GM12878 (cell line): ENCODE data around the gene ASGR2. TPM values are rescaled to one million over a fixed set of nuclear protein-coding genes. Genes with fewer than 3 reads are reported as not detected.

ENCODE experiments used
- ATAC-seq: fragments of 200-7000 bp; cut with Tn5 transposase; 3 replicates; pipeline ENCODE4 v1.9.1; 2020; ENCODE audit warnings: mild to moderate bottlenecking, moderate library complexity
- Bru-seq: library from RNA; stranded (reverse); fragments of 400-500 nt; gene quantifications from one replicate; lab custom pipeline; 2021; lab: Mats Ljungman, UMichigan
- BruChase-seq, 2 experiments: library from RNA; stranded (reverse); fragments of 400-500 nt; gene quantifications; one replicate each; lab custom pipeline; 2021; lab: Mats Ljungman, UMichigan
- BruUV-seq: library from RNA; stranded (reverse); fragments of 400-500 nt; replicated peaks from 2 replicates; lab custom pipeline; 2021; lab: Mats Ljungman, UMichigan
- CTCF ChIA-PET: fragments of 300-600 bp; sonication (Branson Sonifier 250); formaldehyde crosslinking; extraction: SDS; loops from one replicate; lab custom pipeline; 2021; ENCODE audit warnings: inconsistent platforms; lab: Yijun Ruan, JAX
- POLR2A ChIA-PET: fragments of 350-600 bp; formaldehyde crosslinking; extraction: SDS; loops from one replicate; lab custom pipeline; 2021; ENCODE audit warnings: inconsistent platforms; lab: Charles Lee
- RAD21 ChIA-PET: fragments of 300-600 bp; sonication (Branson Sonifier 250); formaldehyde crosslinking; loops from one replicate; lab custom pipeline; 2023; ENCODE audit warnings: antibody characterized with exemption; ENCODE audit not compliant: unreplicated experiment; lab: Charles Lee
- SMC1A ChIA-PET: fragments of 300-600 bp; sonication (Branson Sonifier 250); formaldehyde crosslinking; loops from one replicate; lab custom pipeline; 2023; ENCODE audit not compliant: unreplicated experiment, uncharacterized antibody; lab: Charles Lee
- DNase-seq: peaks from one replicate; pipeline ENCODE4 v3.0.0-alpha.2; 2011; ENCODE audit warnings: low read depth, low spot score
- FAIRE-seq: peaks from 3 replicates; lab custom pipeline; 2011; peaks lifted over from hg19 to GRCh38; lab: Jason Lieb, UNC
- H2AFZ ChIP-seq: 2 replicates; pipeline ENCODE4 v1.6.0; 2011; ENCODE audit warnings: low read depth, low read length, control low read depth; ENCODE audit not compliant: control insufficient read depth
- H3K27ac ChIP-seq: 2 replicates; pipeline ENCODE4 v1.5.1; 2011; ENCODE audit warnings: control low read depth; ENCODE audit not compliant: control insufficient read depth, insufficient read depth
- H3K27me3 ChIP-seq, 2 experiments: replicated peaks in 1 of 2; 2 replicates each; pipeline versions ENCODE4 v1.6.0 to v1.6.1; 2011; ENCODE audit warnings: low read length in 1 of 2; ENCODE audit not compliant: control insufficient read depth in 2 of 2, insufficient read depth in 2 of 2
- H3K36me3 ChIP-seq, 2 experiments: 2 replicates each; pipeline ENCODE4 v1.5.1; 2011; ENCODE audit warnings: low read length in 1 of 2; ENCODE audit not compliant: control insufficient read depth in 2 of 2, insufficient read depth in 2 of 2
- H3K4me1 ChIP-seq: 2 replicates; pipeline ENCODE4 v1.6.1; 2011; ENCODE audit warnings: mild to moderate bottlenecking, low read length, moderate library complexity, mixed read lengths; ENCODE audit not compliant: control insufficient read depth, insufficient read depth
- H3K4me2 ChIP-seq: 2 replicates; pipeline ENCODE4 v1.6.0; 2011; ENCODE audit warnings: control low read depth; ENCODE audit not compliant: control insufficient read depth, insufficient read depth
- H3K4me3 ChIP-seq: fragments of 200-600 bp; sonication (generic); 2 replicates; pipeline ENCODE4 v1.5.1; 2016
- H3K79me2 ChIP-seq: 2 replicates; pipeline ENCODE4 v1.6.0; 2011; ENCODE audit warnings: low read length; ENCODE audit not compliant: control insufficient read depth, insufficient read depth
- H3K9ac ChIP-seq: 2 replicates; pipeline ENCODE4 v1.8.0; 2011; ENCODE audit warnings: low read length, control low read depth, mixed read lengths; ENCODE audit not compliant: control insufficient read depth, insufficient read depth
- H3K9me3 ChIP-seq: replicated peaks from 3 replicates; pipeline ENCODE4 v1.5.1; 2011; ENCODE audit warnings: mild to moderate bottlenecking, low read length; ENCODE audit not compliant: control insufficient read depth, insufficient read depth
- H4K20me1 ChIP-seq: 2 replicates; pipeline ENCODE4 v1.6.0; 2011; ENCODE audit not compliant: control insufficient read depth, insufficient read depth
- ASH2L ChIP-seq: fragments of 300-600, 200-600 bp; sonication (generic); IDR thresholded peaks from 2 replicates; pipeline ENCODE4 v1.6.1; 2017; ENCODE audit warnings: low read depth, mild to moderate bottlenecking, borderline replicate concordance
- ATF7 ChIP-seq: fragments of 450-650 bp; IDR thresholded peaks from 2 replicates; pipeline ENCODE4 v1.6.1; 2016; ENCODE audit warnings: low read depth, mild to moderate bottlenecking
- CHD4 ChIP-seq: fragments of 200-600 bp; sonication (generic); IDR thresholded peaks from 2 replicates; pipeline ENCODE4 v1.6.1; 2016; ENCODE audit warnings: mild to moderate bottlenecking
- FOXM1 ChIP-seq: IDR thresholded peaks from 2 replicates; pipeline ENCODE4 v1.6.1; 2012; ENCODE audit warnings: low read depth, mild to moderate bottlenecking, inconsistent platforms, low read length, moderate library complexity
- GABPA ChIP-seq: IDR thresholded peaks from 2 replicates; pipeline ENCODE4 v1.6.1; 2014; ENCODE audit warnings: antibody characterized with exemption, low read depth, mild to moderate bottlenecking, inconsistent platforms
- HDAC2 ChIP-seq: fragments of 200-600 bp; sonication (generic); IDR thresholded peaks from 2 replicates; pipeline ENCODE4 v1.6.1; 2017
- MYC ChIP-seq: IDR thresholded peaks from 2 replicates; pipeline ENCODE4 v1.6.1; 2011; ENCODE audit warnings: mild to moderate bottlenecking, low read length, moderate library complexity, inconsistent platforms; ENCODE audit not compliant: insufficient read depth, insufficient replicate concordance, insufficient read length, severe bottlenecking
- SMAD5 ChIP-seq: IDR thresholded peaks from 2 replicates; pipeline ENCODE4 v1.6.1; 2016; ENCODE audit warnings: antibody characterized with exemption, low read depth
- SREBF2 ChIP-seq: IDR thresholded peaks from 2 replicates; pipeline ENCODE4 v1.6.1; 2012; ENCODE audit warnings: mild to moderate bottlenecking, low read length
- SRF ChIP-seq, 2 experiments: IDR thresholded peaks; 2 replicates each; pipeline ENCODE4 v1.6.1; 2011; ENCODE audit warnings: low read depth in 2 of 2, low read length in 2 of 2, mild to moderate bottlenecking in 1 of 2, moderate library complexity in 1 of 2
- TBL1XR1 ChIP-seq: IDR thresholded peaks from 2 replicates; pipeline ENCODE4 v1.6.1; 2012; ENCODE audit warnings: low read depth, low read length, improper control_type of control experiment
- TCF12 ChIP-seq: IDR thresholded peaks from 2 replicates; pipeline ENCODE4 v1.6.1; 2011; ENCODE audit warnings: low read depth, mild to moderate bottlenecking, low read length
- USF1 ChIP-seq: IDR thresholded peaks from 2 replicates; pipeline ENCODE4 v1.6.1; 2011; ENCODE audit warnings: borderline replicate concordance, low read depth, mild to moderate bottlenecking, moderate library complexity, mixed read lengths, low read length; ENCODE audit not compliant: insufficient read depth; ENCODE audit errors: extremely low read length
- WGBS: methylation state at CpG from one replicate; pipeline ENCODE4 v1.1.6; 2016; ENCODE audit warnings: low lambda C conversion rate; ENCODE audit not compliant: insufficient replicate concordance, insufficient coverage; ENCODE audit errors: missing lambda C conversion rate; 5-methylcytosine and 5-hydroxymethylcytosine counted together
- in situ Hi-C: fragments of 300-500 bp; cut with MboI; formaldehyde crosslinking; loops from 9 replicates; pipeline ENCODE4 v1.14.3; 2018; ENCODE audit warnings: mixed read lengths
- intact Hi-C: fragments of 100-400 bp; cut with micrococcal nuclease; formaldehyde crosslinking; loops from one replicate; pipeline ENCODE4 v1.14.2; 2022; ENCODE audit not compliant: unreplicated experiment
- long read RNA-seq, 2 experiments: library from polyadenylated mRNA; unstranded; transcript quantifications; one replicate each; pipeline ENCODE4 v2.0.0, GENCODE V29; 2019 to 2020
- polyA minus RNA-seq, 3 experiments: library from RNA; depleted of rRNA, polyadenylated mRNA; stranded (reverse); fragments of >200 nt; gene quantifications; 2 replicates each; pipeline ENCODE4 v1.2.3, GENCODE V29; 2011
- polyA plus RNA-seq, 11 experiments: library from polyadenylated mRNA; depleted of rRNA in 4 of 11; unstranded in 6 of 11; stranded (reverse) in 5 of 11; fragments of >200 nt; fragmentation: Nextera tagmentation in 4 of 11; fragmentation: Illumina TruSeq in 1 of 11; extraction: Ambion mirVana in 4 of 11; extraction: Trizol in 1 of 11; gene quantifications; 1 replicate in 1 of 11; 2 replicates in 10 of 11; pipeline versions ENCODE4 v1.2.1 to v1.2.3, GENCODE V29; 2011 to 2016; ENCODE audit warnings: inconsistent platforms in 2 of 11, missing spikeins in 2 of 11, low read depth in 1 of 11
- total RNA-seq, 4 experiments: library from RNA; depleted of rRNA in 3 of 4; stranded (reverse); fragments of >200 nt in 3 of 4; fragmentation: Illumina TruSeq in 1 of 4; extraction: Trizol in 1 of 4; gene quantifications; 2 replicates each; pipeline versions ENCODE4 v1.2.1 to v1.2.3, GENCODE V29; 2013 to 2021
- TF ChIP-seq, protein P1 (sequence below): fragments of 450-650 bp; IDR thresholded peaks from 2 replicates; pipeline ENCODE4 v1.6.1; 2018; ENCODE audit warnings: mild to moderate bottlenecking, low read depth, moderate library complexity; ENCODE audit not compliant: partially characterized antibody
- TF ChIP-seq, protein P2 (sequence below): IDR thresholded peaks from 2 replicates; pipeline ENCODE4 v1.6.1; 2011; ENCODE audit warnings: low read depth, mild to moderate bottlenecking, low read length, moderate library complexity, borderline replicate concordance; ENCODE audit errors: extremely low read depth

ASGR2 gene, protein sequence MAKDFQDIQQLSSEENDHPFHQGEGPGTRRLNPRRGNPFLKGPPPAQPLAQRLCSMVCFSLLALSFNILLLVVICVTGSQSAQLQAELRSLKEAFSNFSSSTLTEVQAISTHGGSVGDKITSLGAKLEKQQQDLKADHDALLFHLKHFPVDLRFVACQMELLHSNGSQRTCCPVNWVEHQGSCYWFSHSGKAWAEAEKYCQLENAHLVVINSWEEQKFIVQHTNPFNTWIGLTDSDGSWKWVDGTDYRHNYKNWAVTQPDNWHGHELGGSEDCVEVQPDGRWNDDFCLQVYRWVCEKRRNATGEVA
- 0.51 TPM in 1 of 2 replicates, not detected in the other for total RNA-seq (2013; cell fraction: nucleolus; rRNA removed)
- total RNA-seq (2014; rRNA removed) (not detected in 2 replicates), total RNA-seq (2014; rRNA removed; fragmentation: Illumina TruSeq; extraction: Trizol) (not detected in 2 replicates), total RNA-seq (2021) (0.37 TPM in 1 of 2 replicates, not detected in the other), polyA plus RNA-seq (2011; rRNA removed) (0.17 TPM in 1 of 2 replicates, not detected in the other), polyA plus RNA-seq (2014; fragmentation: Illumina TruSeq; extraction: Trizol) (not detected in 2 replicates), polyA plus RNA-seq (2014; fragmentation: Nextera tagmentation; extraction: Ambion mirVana) (not detected), polyA plus RNA-seq (2014; rRNA removed) (not detected in 2 replicates), polyA plus RNA-seq (2016; fragmentation: Nextera tagmentation; extraction: Ambion mirVana) (not detected), polyA minus RNA-seq (2011; rRNA and poly(A)+ RNA removed) (not detected in 2 replicates), Bru-seq, nascent RNA (percentile 12 among the genes with signal in this experiment), BruChase-seq, experiment 1, labeled RNA remaining after a 6-hour chase (percentile 14 among the genes with signal in this experiment), BruChase-seq, experiment 2, labeled RNA remaining after a 2-hour chase (percentile 17 among the genes with signal in this experiment)
- not detected for polyA plus RNA-seq (2011; ENCODE audit: low read depth)
- polyA plus RNA-seq (2011; cell fraction: cytosol; rRNA removed): 0.04 and 0.15 TPM in 2 replicates
- 0.07 and 0.09 TPM in 2 replicates for polyA plus RNA-seq (2011; cell fraction: nucleus; rRNA removed)
- polyA plus RNA-seq (2012): 0.08 TPM in 1 of 2 replicates, not detected in the other
- not detected in 2 replicates for polyA minus RNA-seq (2011; cell fraction: cytosol; rRNA and poly(A)+ RNA removed)
- polyA minus RNA-seq (2011; cell fraction: nucleus; rRNA and poly(A)+ RNA removed): not detected in 2 replicates
- long read RNA-seq, experiment 1: 0 reads
- long read RNA-seq, experiment 2: 0 reads

- Histone ChIP-seq H3K4me3 (no peak within 1 kb of the TSS), H3K4me2 (no peak within 1 kb of the TSS), H3K9me3 (no peaks in the 10 kb centered on the region), H3K4me1 (peaks cover 6% of the 10 kb centered on the region), H3K79me2 (no peaks in the 10 kb centered on the region), H3K27ac (no peak within 1 kb of the TSS), H3K36me3 (no peaks in the 10 kb centered on the region), H3K9ac (no peak within 1 kb of the TSS), H3K27me3 (no peaks in the 10 kb centered on the region), H2AFZ (no peak within 1 kb of the TSS), H4K20me1 (no peaks in the 10 kb centered on the region)
- FAIRE-seq (no peak), DNase-seq (no peak), ATAC-seq (no peak)
- in situ Hi-C loops: no loop called here
- 50% methylated on average over 14 of the region's 14 CpGs for WGBS
- POLR2A ChIA-PET: no interaction called here
- CTCF ChIA-PET: no interaction called here
- BruUV-seq: no TSS peak
- SMC1A ChIA-PET: no interaction called here
- intact Hi-C loops: no loop called here
- RAD21 ChIA-PET: interaction anchor here (1.3 kb wide), 1 partner anchor 19 kb away, joined by 4 read pairs; no protein-coding TSS in a partner anchor
- TF ChIP-seq SRF (IDR thresholded peaks at IDR 0.05; ENCODE audit: low read depth in 2 of 2, low read length in 2 of 2) (no peak), SMAD5 (no peak), HDAC2 (no peak), FOXM1 (no peak), CHD4 (no peak), USF1 (no peak), GABPA (no peak), ASH2L (no peak), TCF12 (no peak), TBL1XR1 (no peak), SREBF2 (no peak), ATF7 (no peak), MYC (no peak)
- TF ChIP-seq, protein P1, sequence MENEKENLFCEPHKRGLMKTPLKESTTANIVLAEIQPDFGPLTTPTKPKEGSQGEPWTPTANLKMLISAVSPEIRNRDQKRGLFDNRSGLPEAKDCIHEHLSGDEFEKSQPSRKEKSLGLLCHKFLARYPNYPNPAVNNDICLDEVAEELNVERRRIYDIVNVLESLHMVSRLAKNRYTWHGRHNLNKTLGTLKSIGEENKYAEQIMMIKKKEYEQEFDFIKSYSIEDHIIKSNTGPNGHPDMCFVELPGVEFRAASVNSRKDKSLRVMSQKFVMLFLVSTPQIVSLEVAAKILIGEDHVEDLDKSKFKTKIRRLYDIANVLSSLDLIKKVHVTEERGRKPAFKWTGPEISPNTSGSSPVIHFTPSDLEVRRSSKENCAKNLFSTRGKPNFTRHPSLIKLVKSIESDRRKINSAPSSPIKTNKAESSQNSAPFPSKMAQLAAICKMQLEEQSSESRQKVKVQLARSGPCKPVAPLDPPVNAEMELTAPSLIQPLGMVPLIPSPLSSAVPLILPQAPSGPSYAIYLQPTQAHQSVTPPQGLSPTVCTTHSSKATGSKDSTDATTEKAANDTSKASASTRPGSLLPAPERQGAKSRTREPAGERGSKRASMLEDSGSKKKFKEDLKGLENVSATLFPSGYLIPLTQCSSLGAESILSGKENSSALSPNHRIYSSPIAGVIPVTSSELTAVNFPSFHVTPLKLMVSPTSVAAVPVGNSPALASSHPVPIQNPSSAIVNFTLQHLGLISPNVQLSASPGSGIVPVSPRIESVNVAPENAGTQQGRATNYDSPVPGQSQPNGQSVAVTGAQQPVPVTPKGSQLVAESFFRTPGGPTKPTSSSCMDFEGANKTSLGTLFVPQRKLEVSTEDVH: no peak
- TF ChIP-seq, protein P2, sequence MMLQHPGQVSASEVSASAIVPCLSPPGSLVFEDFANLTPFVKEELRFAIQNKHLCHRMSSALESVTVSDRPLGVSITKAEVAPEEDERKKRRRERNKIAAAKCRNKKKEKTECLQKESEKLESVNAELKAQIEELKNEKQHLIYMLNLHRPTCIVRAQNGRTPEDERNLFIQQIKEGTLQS: no peak
Observed at GRCh38 chr17:7114241-7114874, at the start of gene ASGR2. Gene ASGR2 (minus strand): TSS chr17:7114822. CDS start chr17:7114240, 582 bp downstream.
